GM21515 (cell line): Measurements from ENCODE around the gene RTKN.
"Not testable (repeated sequence)": the region's sequence is repeated elsewhere in the genome, so short reads cannot be mapped to it uniquely, and the experiment has no call there.

Experiments
- ATAC-seq: cut with Tn5 transposase; IDR thresholded peaks from one replicate; pipeline ENCODE4 v1.9.1; 2021; ENCODE audit not compliant: unreplicated experiment

Gene RTKN, protein sequence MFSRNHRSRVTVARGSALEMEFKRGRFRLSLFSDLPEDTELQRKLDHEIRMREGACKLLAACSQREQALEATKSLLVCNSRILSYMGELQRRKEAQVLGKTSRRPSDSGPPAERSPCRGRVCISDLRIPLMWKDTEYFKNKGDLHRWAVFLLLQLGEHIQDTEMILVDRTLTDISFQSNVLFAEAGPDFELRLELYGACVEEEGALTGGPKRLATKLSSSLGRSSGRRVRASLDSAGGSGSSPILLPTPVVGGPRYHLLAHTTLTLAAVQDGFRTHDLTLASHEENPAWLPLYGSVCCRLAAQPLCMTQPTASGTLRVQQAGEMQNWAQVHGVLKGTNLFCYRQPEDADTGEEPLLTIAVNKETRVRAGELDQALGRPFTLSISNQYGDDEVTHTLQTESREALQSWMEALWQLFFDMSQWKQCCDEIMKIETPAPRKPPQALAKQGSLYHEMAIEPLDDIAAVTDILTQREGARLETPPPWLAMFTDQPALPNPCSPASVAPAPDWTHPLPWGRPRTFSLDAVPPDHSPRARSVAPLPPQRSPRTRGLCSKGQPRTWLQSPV

GRCh38 chr2:74441690-74442482, at the start of gene RTKN:
Gene RTKN (minus strand): TSS chr2:74441937. CDS start chr2:74441816, 121 bp downstream.
- no peak for ATAC-seq

DNA sequence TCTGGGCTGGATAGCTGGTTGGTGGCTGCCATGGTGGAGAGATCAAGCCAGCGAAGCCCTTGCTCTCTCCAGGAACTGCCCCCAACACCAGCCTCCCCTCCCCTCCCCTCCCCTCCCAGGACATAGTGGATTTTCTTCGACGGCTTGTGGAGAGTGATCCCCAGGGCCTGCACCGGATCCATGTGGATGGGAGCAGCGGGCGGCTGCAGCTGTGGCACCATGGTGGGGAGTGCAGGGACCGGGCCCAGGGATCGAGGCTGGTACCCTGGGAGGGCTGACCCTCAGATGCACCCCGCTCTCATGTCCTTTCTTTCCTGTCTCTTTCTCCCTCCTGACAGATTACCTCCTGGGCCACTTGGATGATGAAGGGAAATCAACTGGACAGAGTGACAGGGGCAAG, 48.2 kb upstream of the RTKN start:
- no peak for ATAC-seq

DNA sequence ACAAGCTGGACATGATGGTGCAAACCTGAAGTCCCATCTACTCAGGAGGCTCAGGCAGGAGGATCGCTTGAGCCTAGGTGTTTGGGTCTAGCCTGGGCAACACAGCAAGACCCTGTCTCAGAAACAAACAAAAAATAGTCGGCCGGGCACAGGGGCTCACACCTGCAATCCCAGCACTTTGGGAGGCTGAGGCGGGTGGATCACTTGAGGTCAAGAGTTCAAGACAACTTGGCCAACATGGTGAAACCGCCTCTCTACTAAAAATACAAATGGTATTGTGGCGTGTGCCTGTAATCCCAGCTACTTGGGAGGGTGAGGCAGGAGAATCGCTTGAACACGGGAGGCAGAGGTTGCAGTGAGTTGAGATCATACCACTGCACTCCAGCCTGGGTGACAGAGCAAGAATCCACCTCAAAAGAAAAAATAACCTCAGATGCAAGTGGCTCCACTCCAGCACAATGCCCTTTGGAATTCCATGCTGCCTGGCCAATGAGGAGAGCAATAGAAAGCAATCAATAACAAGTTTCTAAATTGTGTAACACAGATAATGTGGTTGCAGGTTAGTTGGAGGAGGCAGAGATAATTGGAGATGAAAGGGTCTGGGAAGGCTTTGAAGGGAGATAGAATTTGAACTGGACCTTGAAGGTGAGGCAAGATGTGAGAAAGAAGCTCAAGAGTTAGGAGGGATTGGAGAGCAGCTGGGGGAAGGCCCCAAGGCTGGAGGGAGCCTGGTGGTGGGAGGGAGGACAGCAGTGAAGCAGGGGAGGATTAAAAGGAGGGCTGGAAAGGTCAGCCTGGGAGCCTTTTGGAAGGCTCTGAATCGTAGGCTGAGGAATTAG, 47.1 kb upstream of the RTKN start:
- ATAC-seq = no peak

DNA sequence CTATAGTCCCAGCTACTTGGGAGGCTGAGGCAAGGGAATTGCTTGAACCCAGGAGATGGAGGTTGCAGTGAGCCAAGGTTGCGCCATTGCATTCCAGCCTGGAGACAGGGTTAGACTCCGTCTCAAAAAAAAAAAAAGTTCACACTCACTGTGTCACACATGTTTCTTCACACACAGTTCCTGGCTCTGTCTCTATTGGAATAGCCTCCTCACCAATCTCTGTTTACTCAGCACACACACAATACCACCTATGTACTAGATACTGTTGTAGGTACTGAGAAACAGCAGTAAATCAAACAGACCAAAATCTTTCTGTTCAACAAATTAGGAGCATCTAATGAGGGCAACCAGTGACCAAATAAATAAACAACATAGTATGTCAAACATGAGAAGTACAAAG, 44.4 kb upstream of the RTKN start:
- ATAC-seq = no peak

DNA sequence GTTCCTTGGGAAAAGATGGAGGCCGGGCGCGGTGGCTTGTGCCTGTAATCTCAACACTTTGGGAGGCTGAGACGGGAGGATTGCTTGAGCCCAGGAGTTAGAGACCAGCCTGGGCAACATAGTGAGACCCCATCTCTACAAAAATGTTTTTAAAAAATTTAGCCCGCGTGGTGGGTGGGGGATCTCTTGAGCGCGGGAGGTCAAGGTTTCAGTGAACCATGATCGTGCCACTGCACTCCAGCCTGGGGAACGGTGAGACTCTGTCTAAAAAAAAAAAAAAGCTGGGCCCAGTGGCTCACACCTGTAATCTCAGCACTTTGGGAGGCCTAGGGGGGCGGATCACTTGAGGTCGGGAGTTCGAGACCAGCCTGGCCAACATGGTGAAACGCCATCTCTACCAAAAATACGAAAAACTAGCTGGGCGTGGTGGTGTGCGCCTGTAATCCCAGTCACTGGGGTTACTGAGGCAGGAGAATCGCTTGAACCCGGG, 42.0 kb upstream of the RTKN start:
- not testable (repeated sequence) for ATAC-seq

- ATAC-seq = peak; percentile 84
Observed at GRCh38 chr2:74482801-74483674, 41.3 kb upstream of the RTKN start, which contains the start of the genes CCDC142 and TTC31. Gene CCDC142 (minus strand): TSS chr2:74482998. CDS start chr2:74482837, 161 bp downstream. Gene TTC31 (plus strand): TSS chr2:74483081. CDS start chr2:74483096, 15 bp downstream.

- ATAC-seq = peak; percentile 41
Observed at GRCh38 chr2:74481961-74482800, 40.4 kb upstream of the RTKN start.

GRCh38 chr2:74481431-74481830, 39.7 kb upstream of the RTKN start:
- ATAC-seq = no peak

- ATAC-seq = no peak
Observed at GRCh38 chr2:74474899-74475298, 33.2 kb upstream of the RTKN start.

DNA sequence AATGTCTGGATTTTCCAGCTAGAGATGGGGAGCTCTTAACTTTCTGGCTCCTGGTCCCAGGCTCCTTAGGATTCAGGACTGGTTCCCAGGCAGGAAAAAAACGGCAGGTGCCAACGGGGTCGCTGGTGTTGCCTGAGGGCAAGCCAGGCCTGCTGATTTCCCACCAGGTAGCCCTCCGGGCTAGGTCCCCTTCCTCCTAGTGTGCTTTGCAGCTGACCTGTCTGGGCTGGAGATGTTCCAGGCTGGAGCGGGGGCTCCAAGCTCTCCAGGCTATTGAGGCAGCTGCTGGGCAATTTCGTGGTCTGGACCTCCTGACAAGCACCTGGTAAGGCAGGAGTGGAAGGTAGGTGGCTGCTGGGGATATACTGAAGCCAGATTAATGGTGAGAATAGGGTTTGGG, 32.7 kb upstream of the RTKN start:
- no peak for ATAC-seq

DNA sequence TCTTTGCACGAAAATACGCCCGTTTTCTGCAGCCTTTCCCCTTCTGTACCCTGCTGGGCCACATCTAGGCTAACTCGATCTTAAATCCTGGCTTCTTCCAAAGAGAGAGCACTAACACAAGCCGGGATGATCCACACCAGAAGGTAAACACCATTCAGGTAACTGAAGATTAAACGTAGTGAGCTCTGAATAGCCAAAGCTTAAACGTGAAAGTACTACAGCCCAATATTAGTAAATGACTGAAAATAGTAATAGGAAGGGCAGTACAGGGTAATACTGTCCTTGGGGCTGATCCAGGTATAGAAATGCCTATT, 31.2 kb upstream of the RTKN start:
- no peak for ATAC-seq

DNA sequence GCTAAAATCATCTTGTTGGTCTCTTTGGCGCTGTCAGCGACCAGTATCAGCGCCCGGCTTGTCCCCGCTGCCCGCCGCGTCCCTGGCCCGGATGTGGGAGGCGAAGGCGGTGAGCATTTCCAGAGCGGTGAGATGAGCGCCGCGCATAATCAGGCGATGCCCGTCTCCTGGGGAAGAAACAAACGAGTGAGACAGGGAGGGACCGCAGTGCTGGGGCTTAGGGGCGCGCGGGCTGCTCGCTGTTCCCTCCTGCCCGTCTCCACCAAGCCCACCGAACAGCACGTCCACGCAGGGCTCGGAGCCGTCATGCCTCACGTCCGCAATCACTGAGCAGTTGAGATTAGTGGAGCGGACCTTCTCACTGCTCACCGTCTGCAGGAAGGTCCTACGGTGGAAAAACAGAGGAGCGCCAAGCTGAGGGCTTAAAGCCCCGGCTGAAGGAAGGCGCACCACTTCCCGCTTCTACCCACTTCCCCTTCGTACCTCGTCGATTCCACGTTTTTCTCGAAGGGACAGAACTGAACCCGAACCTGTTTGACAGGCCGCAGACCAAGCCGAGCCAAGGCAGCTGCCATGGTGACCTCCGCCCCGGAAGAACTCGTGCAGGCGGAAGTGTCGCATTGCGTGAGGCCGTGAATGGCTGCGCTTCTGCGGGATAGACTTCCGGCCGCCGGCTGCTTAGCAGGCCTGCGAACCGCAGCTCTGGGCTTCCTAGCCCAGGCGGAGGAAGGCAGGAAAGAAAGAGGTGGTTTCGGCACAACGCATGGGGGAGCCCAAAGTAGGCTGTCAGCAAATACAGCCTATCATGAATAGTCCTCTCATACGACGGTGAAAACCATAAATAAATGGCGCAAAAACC, 30.6 kb upstream of the RTKN start, which contains the start of gene MRPL53:
TSS of gene MRPL53 (minus strand) at position 595 of the 859 bp plus-strand sequence. CDS start at position 575, 20 bp downstream.
- peak; percentile 84 for ATAC-seq

DNA sequence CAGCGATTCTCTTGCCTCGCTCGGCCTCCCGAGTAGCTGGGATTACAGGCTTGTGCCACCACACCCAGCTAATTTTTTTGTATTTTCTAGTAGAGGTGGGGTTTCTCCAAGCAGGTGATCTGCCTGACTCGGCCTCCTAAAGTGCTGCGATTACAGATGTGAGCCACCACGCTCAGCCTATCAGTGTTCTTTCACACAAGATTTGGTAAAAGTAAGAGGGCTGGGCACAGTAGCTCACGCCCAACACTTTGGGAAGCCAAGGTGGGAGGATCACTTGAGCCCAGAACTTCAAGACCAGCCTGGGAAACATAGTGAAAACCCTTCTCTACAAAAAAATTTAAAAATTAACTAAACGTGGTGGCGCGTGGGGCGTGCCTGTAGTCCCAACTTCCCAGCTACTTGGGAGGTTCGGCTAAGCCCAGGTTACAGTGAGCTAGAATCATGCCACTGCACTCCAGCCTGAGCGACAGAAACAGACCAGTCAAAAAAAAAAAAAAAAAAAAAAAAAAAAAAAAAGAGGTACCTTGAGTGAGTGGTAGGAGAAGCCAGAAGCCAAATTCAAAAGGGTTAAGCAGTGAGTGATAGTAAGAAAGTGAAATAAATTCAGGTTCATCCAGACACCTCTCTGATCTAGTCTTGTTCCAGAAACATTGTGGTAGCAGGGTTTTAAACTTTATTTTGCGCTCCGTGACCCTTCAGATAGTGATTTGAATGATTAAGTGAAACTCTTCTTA, 29.8 kb upstream of the RTKN start:
- ATAC-seq = no peak

- not testable (repeated sequence) for ATAC-seq
Observed at GRCh38 chr2:74470742-74471141, 29.0 kb upstream of the RTKN start.

DNA sequence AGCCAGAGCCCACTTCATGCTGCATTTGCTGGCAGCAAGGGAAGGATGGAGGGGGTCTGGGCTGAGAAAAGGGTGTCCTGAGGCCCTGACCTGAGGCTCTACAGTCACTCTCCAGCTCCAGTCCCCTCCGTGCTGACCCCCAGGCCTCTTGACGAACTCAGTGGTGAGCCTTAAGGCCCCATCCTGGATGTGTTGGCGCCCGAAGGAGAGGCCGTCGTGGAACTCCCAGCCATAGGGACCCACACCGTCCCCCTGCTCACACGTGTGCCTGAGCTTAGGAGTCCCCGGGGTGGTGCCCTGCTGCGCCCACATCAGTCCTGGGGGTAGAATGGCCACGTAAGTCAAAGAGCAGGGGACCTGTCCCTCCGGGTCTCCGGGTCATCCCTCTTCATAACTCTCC, 22.7 kb upstream of the RTKN start:
- ATAC-seq = no peak

DNA sequence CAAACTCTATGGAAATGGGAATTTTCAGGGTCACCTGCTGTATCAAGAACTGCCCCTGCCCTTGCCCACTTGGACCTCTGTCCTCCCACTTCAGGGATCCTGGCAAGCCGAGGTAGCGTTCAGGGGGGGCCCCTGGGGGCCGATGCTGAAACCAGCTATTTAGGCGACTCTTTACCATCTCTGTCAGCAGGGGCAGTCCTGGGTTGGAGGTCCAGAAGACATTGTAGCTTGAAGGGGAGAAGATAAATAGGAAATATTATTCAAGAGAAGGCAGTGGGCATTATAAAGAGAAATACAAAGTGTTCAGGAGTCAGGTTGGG, 21.0 kb upstream of the RTKN start:
- ATAC-seq = no peak

DNA sequence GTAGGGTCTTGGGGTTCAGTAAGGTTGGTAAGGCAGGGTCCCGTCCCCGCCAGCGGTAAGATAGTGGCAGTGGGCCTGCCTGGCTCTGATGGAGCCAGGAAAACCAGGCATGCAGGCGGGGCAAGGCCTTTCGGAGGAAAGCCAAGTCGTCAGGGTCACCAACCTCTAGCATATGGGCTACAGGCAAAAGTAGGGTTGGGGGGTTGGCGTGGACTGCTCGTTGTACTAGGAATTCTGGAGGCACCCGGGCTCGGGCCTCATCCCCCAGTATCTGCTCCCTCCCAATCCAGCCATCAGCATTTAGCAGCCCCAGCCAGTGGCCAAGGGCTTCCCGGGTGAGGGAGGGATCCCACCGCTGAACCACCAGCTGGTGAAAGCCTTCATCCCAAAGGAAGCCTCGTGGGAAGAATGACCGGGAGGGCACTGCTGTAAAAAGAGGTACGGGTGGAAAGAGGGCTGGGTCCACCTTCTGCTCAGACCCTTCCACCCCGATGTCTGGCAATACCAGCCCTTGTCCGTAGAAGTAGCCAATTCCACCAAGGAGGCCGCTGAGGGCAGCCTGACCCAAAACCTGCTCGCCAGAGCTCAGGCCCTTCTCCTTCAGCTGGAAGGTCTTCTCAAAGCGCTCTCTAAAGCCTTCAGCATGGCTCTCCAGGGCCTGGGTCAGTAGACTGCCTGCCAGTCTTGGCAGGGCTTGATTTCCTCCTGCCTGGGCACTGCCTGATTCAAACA, 20.5 kb upstream of the RTKN start:
- ATAC-seq = no peak
